ENCODE results near the gene CORO2A.

Gene CORO2A

GRCh38 chr9:98192503-98193335 lies at the start of gene CORO2A (continued):
- TF ChIP-seq KLF17 (tag by site-specific recombination; IDR thresholded peaks at IDR 0.05) (peak; percentile 61; the same call in 1 of the 2 replicates), ZNF280D (tag by site-specific recombination; IDR thresholded peaks at IDR 0.05) (no peak), CTCF (tag by site-specific recombination; IDR thresholded peaks at IDR 0.05) (peak; percentile 84), ZNF473 (tag by site-specific recombination; IDR thresholded peaks at IDR 0.05) (no peak)

- peaks cover 0 to 2% of the 10 kb centered on the region in 2 experiments; a peak in 1 of 3 replicates for H3K36me3 ChIP-seq (ENCODE audit: control insufficient read depth in 2 of 2, insufficient read depth in 1 of 2, low read length in 2 of 2)
- no peak overlapping the region for H3K27ac ChIP-seq (ENCODE audit: extremely low read depth, low read depth, low read length)
- no peak overlapping the region for H3K4me3 ChIP-seq (ENCODE audit: low read depth, low read length)
- ChIA-PET CTCF (interaction anchor here (0.6 to 1.9 kb wide), 14 partner anchors 9 to 1335 kb away, joined by 3 to 11 read pairs (median 4); partner anchors contain the start of gene TBC1D2), POLR2A (interaction anchor here (1.7 kb wide), 1 partner anchor 14 kb away, joined by 4 read pairs; the partner anchor contains the start of gene TBC1D2)
- no peaks in the 10 kb centered on the region for H3K4me1 ChIP-seq (ENCODE audit: control insufficient read depth, insufficient read depth, low read length)
- H3K9me3 ChIP-seq (ENCODE audit: control insufficient read depth, insufficient read depth, low read depth, low read length), result no peaks in the 10 kb centered on the region
- TF ChIP-seq ZSCAN5A (tag by site-specific recombination; IDR thresholded peaks at IDR 0.05) (no peak), ZIC2 (tag by site-specific recombination; IDR thresholded peaks at IDR 0.05) (peak; percentile 54)
Measured at GRCh38 chr9:98241357-98242300, 49.2 kb upstream of the CORO2A start.

- H3K4me3 ChIP-seq (ENCODE audit: low read depth, low read length), result no peak overlapping the region
- POLR2A ChIA-PET, result no interaction called here
- peaks cover 0 to 2% of the 10 kb centered on the region in 2 experiments; a peak in 1 of 3 replicates for H3K36me3 ChIP-seq (ENCODE audit: control insufficient read depth in 2 of 2, insufficient read depth in 1 of 2, low read length in 2 of 2)
- CTCF ChIA-PET, result interaction anchor here (1.2 kb wide), 1 partner anchor 19 kb away, joined by 8 read pairs; no protein-coding TSS in a partner anchor
- H3K4me1 ChIP-seq (ENCODE audit: control insufficient read depth, insufficient read depth, low read length), result no peaks in the 10 kb centered on the region
- H3K27ac ChIP-seq (ENCODE audit: extremely low read depth, low read depth, low read length), result no peak overlapping the region
- no peaks in the 10 kb centered on the region for H3K9me3 ChIP-seq (ENCODE audit: control insufficient read depth, insufficient read depth, low read depth, low read length)
- no peak for TF ChIP-seq TRIM28 (IDR thresholded peaks at IDR 0.05; ENCODE audit: borderline replicate concordance, low read length)
- no peak for TF ChIP-seq ZNF169 (tag by site-specific recombination; IDR thresholded peaks at IDR 0.05)
- TF ChIP-seq ZNF274 (IDR thresholded peaks at IDR 0.05; ENCODE audit: low read length), result no peak
- TF ChIP-seq ZNF274 (tag by site-specific recombination; IDR thresholded peaks at IDR 0.05; ENCODE audit: borderline replicate concordance), result no peak
- TF ChIP-seq TSHZ1 (tag by site-specific recombination; IDR thresholded peaks at IDR 0.05; ENCODE audit: borderline replicate concordance), result no peak
- TF ChIP-seq REST (tag by site-specific recombination; IDR thresholded peaks at IDR 0.05), result no peak
- TF ChIP-seq KLF16 (tag by site-specific recombination; IDR thresholded peaks at IDR 0.05), result no peak
Measured at GRCh38 chr9:98240475-98240874, 48.0 kb upstream of the CORO2A start.
